MM.1S (cell line): ENCODE data around the gene IRAK3.

Experiments used
- DNase-seq: peaks from one replicate; pipeline ENCODE4 v3.0.0-alpha.2; 2015
- H2AFZ ChIP-seq: fragments of 300-600 bp; sonication (generic); 2 replicates; pipeline ENCODE4 v1.6.0; 2016; ENCODE audit warnings: antibody characterized with exemption, low read length
- H3F3A ChIP-seq: fragments of 300-600 bp; sonication (generic); 2 replicates; pipeline ENCODE4 v1.6.1; 2016; ENCODE audit warnings: mild to moderate bottlenecking, antibody characterized with exemption, low read length, moderate library complexity, mixed read lengths; ENCODE audit not compliant: insufficient read depth
- H3K27ac ChIP-seq: fragments of 300-600 bp; sonication (generic); 2 replicates; pipeline ENCODE4 v1.5.1; 2016; ENCODE audit warnings: mild to moderate bottlenecking, low read length
- H3K27me3 ChIP-seq: fragments of 300-600 bp; sonication (generic); replicated peaks from 2 replicates; pipeline ENCODE4 v1.6.0; 2016; ENCODE audit warnings: low read length; ENCODE audit not compliant: insufficient read depth
- H3K36me3 ChIP-seq: fragments of 300-600 bp; sonication (generic); replicated peaks from 2 replicates; pipeline ENCODE4 v1.6.1; 2016; ENCODE audit warnings: mild to moderate bottlenecking, low read length, mixed read lengths; ENCODE audit not compliant: insufficient read depth
- H3K4me1 ChIP-seq: fragments of 300-600 bp; sonication (generic); 2 replicates; pipeline ENCODE4 v1.6.1; 2016; ENCODE audit warnings: low read length, mixed read lengths
- H3K4me2 ChIP-seq: fragments of 300-600 bp; sonication (generic); 2 replicates; pipeline ENCODE4 v1.6.0; 2016; ENCODE audit warnings: low read depth, low read length
- H3K4me3 ChIP-seq: fragments of 300-600 bp; sonication (generic); 2 replicates; pipeline ENCODE4 v1.5.1; 2016; ENCODE audit warnings: low read length, mixed read lengths
- H3K79me2 ChIP-seq: fragments of 300-600 bp; sonication (generic); 2 replicates; pipeline ENCODE4 v1.6.1; 2016; ENCODE audit warnings: mixed run types, low read length, mixed read lengths
- H3K9ac ChIP-seq: fragments of 300-600 bp; sonication (generic); 2 replicates; pipeline ENCODE4 v1.6.1; 2016; ENCODE audit warnings: low read length, mixed read lengths
- H3K9me2 ChIP-seq: fragments of 300-600 bp; sonication (generic); replicated peaks from 2 replicates; pipeline ENCODE4 v1.6.1; 2016; ENCODE audit warnings: mild to moderate bottlenecking, low read length, mixed read lengths; ENCODE audit not compliant: insufficient read depth
- H3K9me3 ChIP-seq: fragments of 300-600 bp; sonication (generic); replicated peaks from 2 replicates; pipeline ENCODE4 v1.6.1; 2016; ENCODE audit warnings: mild to moderate bottlenecking, low read length, mixed read lengths; ENCODE audit not compliant: insufficient read depth
- H4K20me1 ChIP-seq: fragments of 300-600 bp; sonication (generic); 2 replicates; pipeline ENCODE4 v1.6.1; 2016; ENCODE audit warnings: mild to moderate bottlenecking, low read length, moderate library complexity, mixed read lengths; ENCODE audit not compliant: insufficient read depth
- CTCF ChIP-seq: fragments of 300-600 bp; sonication (generic); IDR thresholded peaks from 2 replicates; pipeline ENCODE4 v1.5.1; 2016; ENCODE audit warnings: antibody characterized with exemption, low read length, mixed read lengths
- EZH2 ChIP-seq: fragments of 300-600 bp; sonication (generic); optimal IDR thresholded peaks from 2 replicates; pipeline ENCODE3; 2017; ENCODE audit warnings: low read depth, mild to moderate bottlenecking, antibody characterized with exemption, low read length, mixed read lengths
- EZH2phosphoT487 ChIP-seq: fragments of 300-600 bp; sonication (generic); IDR thresholded peaks from 2 replicates; pipeline ENCODE4 v1.6.1; 2018; ENCODE audit warnings: antibody characterized with exemption, low read length

IRAK3 gene

GRCh38 chr12:66187821-66188220, 1.2 kb upstream of the IRAK3 start:
- no peaks in the 10 kb centered on the region for H4K20me1 ChIP-seq
- no peak overlapping the region for H3K9ac ChIP-seq
- DNase-seq = no peak
- H3K27me3 ChIP-seq = no peaks in the 10 kb centered on the region
- no peak overlapping the region for H3K4me2 ChIP-seq
- H2AFZ ChIP-seq = no peak overlapping the region
- no peaks in the 10 kb centered on the region for H3F3A ChIP-seq
- no peaks in the 10 kb centered on the region for H3K9me2 ChIP-seq
- TF ChIP-seq EZH2 (no peak), CTCF (no peak), EZH2phosphoT487 (no peak)
- no peaks in the 10 kb centered on the region for H3K36me3 ChIP-seq
- H3K4me1 ChIP-seq = no peaks in the 10 kb centered on the region
- no peaks in the 10 kb centered on the region for H3K9me3 ChIP-seq
- no peak overlapping the region for H3K27ac ChIP-seq
- H3K79me2 ChIP-seq = no peaks in the 10 kb centered on the region
- no peak overlapping the region for H3K4me3 ChIP-seq

GRCh38 chr12:66189486-66189843, 451 bp downstream of the IRAK3 start:
- no peak overlapping the region for H3K9ac ChIP-seq
- no peak for DNase-seq
- no peaks in the 10 kb centered on the region for H3K9me2 ChIP-seq
- H2AFZ ChIP-seq = no peak overlapping the region
- no peak overlapping the region for H3K4me3 ChIP-seq
- no peaks in the 10 kb centered on the region for H3K4me1 ChIP-seq
- no peak overlapping the region for H3K4me2 ChIP-seq
- H3F3A ChIP-seq = no peaks in the 10 kb centered on the region
- H3K79me2 ChIP-seq = no peaks in the 10 kb centered on the region
- H4K20me1 ChIP-seq = no peaks in the 10 kb centered on the region
- no peaks in the 10 kb centered on the region for H3K36me3 ChIP-seq
- H3K9me3 ChIP-seq = no peaks in the 10 kb centered on the region
- TF ChIP-seq EZH2phosphoT487 (no peak), CTCF (no peak), EZH2 (no peak)
- no peaks in the 10 kb centered on the region for H3K27me3 ChIP-seq
- H3K27ac ChIP-seq = no peak overlapping the region

GRCh38 chr12:66189889-66190288, 875 bp downstream of the IRAK3 start:
- no peaks in the 10 kb centered on the region for H3K9me3 ChIP-seq
- no peaks in the 10 kb centered on the region for H4K20me1 ChIP-seq
- no peak overlapping the region for H2AFZ ChIP-seq
- H3K27me3 ChIP-seq = no peaks in the 10 kb centered on the region
- no peaks in the 10 kb centered on the region for H3K4me1 ChIP-seq
- no peaks in the 10 kb centered on the region for H3K79me2 ChIP-seq
- no peak for TF ChIP-seq CTCF
- TF ChIP-seq EZH2 = no peak
- TF ChIP-seq EZH2phosphoT487 = no peak
- no peaks in the 10 kb centered on the region for H3K36me3 ChIP-seq
- no peaks in the 10 kb centered on the region for H3K9me2 ChIP-seq
- H3K4me3 ChIP-seq = no peak overlapping the region
- H3K4me2 ChIP-seq = no peak overlapping the region
- DNase-seq = no peak
- H3K9ac ChIP-seq = no peak overlapping the region
- no peaks in the 10 kb centered on the region for H3F3A ChIP-seq
- H3K27ac ChIP-seq = no peak overlapping the region
